OCI-LY7 (cell line): ENCODE data around the gene ZNF574. TPM values are rescaled to one million over a fixed set of nuclear protein-coding genes. Genes with fewer than 3 reads are reported as not detected.

Experiments
- BruUV-seq: library from RNA; stranded (reverse); fragments of 400-500 nt; replicated peaks from 2 replicates; lab custom pipeline; 2021; lab: Mats Ljungman, UMichigan
- CTCF ChIA-PET: fragments of 300-600 bp; sonication (Branson Sonifier 250); formaldehyde crosslinking; loops from one replicate; lab custom pipeline; 2022; ENCODE audit warnings: antibody characterized with exemption; ENCODE audit not compliant: unreplicated experiment; lab: Charles Lee
- POLR2A ChIA-PET: fragments of 300-600 bp; sonication (Branson Sonifier 250); formaldehyde crosslinking; loops from one replicate; lab custom pipeline; 2022; ENCODE audit warnings: antibody characterized with exemption; lab: Charles Lee
- DNase-seq: peaks from one replicate; pipeline ENCODE4 v3.0.0-alpha.2; 2015; ENCODE audit warnings: low spot score
- H2AFZ ChIP-seq: fragments of 200-600 bp; sonication (generic), shearing (Covaris generic); 2 replicates; pipeline ENCODE4 v1.6.1; 2014; ENCODE audit warnings: mild to moderate bottlenecking, antibody characterized with exemption, low read length, moderate library complexity
- H3K27ac ChIP-seq: fragments of 200-600 bp; sonication (generic); 2 replicates; pipeline ENCODE4 v1.5.1; 2014; ENCODE audit warnings: mixed run types, low read depth, mild to moderate bottlenecking, moderate library complexity, low read length, inconsistent platforms; ENCODE audit not compliant: poor library complexity, severe bottlenecking
- H3K36me3 ChIP-seq: fragments of 200-600 bp; sonication (generic); 2 replicates; pipeline ENCODE4 v1.6.1; 2014; ENCODE audit warnings: mild to moderate bottlenecking, antibody characterized with exemption, low read length, moderate library complexity, mixed read lengths; ENCODE audit not compliant: insufficient read depth
- H3K4me1 ChIP-seq: fragments of 200-600 bp; sonication (generic); 2 replicates; pipeline ENCODE4 v1.5.1; 2014; ENCODE audit warnings: mild to moderate bottlenecking, low read length; ENCODE audit not compliant: insufficient read depth, poor library complexity, severe bottlenecking
- H3K4me2 ChIP-seq: fragments of 200-600 bp; sonication (generic); 2 replicates; pipeline ENCODE4 v1.6.1; 2014; ENCODE audit warnings: mild to moderate bottlenecking, low read length
- H3K4me3 ChIP-seq: fragments of 200-600 bp; sonication (generic); 2 replicates; pipeline ENCODE4 v1.5.1; 2014; ENCODE audit warnings: mild to moderate bottlenecking, low read depth, low read length; ENCODE audit not compliant: poor library complexity, severe bottlenecking
- H3K79me2 ChIP-seq: fragments of 200-600 bp; sonication (generic); 2 replicates; pipeline ENCODE4 v1.6.1; 2016; ENCODE audit warnings: low read depth, mild to moderate bottlenecking, low read length, moderate library complexity, mixed read lengths; ENCODE audit not compliant: insufficient read depth
- H3K9me2 ChIP-seq: fragments of 200-600 bp; sonication (generic); 2 replicates; pipeline ENCODE4 v1.6.1; 2016; ENCODE audit warnings: mild to moderate bottlenecking, low read length, mixed read lengths; ENCODE audit not compliant: insufficient read depth
- H3K9me3 ChIP-seq: fragments of 200-600 bp; sonication (generic); 2 replicates; pipeline ENCODE4 v1.6.1; 2014; ENCODE audit warnings: mild to moderate bottlenecking, mixed run types, low read length, mixed read lengths
- H4K20me1 ChIP-seq: fragments of 200-600 bp; sonication (generic); 2 replicates; pipeline ENCODE4 v1.6.1; 2014; ENCODE audit warnings: mild to moderate bottlenecking, antibody characterized with exemption, low read length, moderate library complexity, mixed read lengths; ENCODE audit not compliant: insufficient read depth
- CTCF ChIP-seq: fragments of 200-600 bp; sonication (generic); conservative IDR thresholded peaks from 2 replicates; pipeline ENCODE4 v1.5.1; 2014; ENCODE audit warnings: mild to moderate bottlenecking, antibody characterized with exemption, low read length, moderate library complexity, mixed read lengths
- EZH2phosphoT487 ChIP-seq: fragments of 200-600 bp; sonication (generic); IDR thresholded peaks from 2 replicates; pipeline ENCODE4 v1.6.1; 2018; ENCODE audit warnings: low read depth, borderline replicate concordance, mild to moderate bottlenecking, mixed run types, antibody characterized with exemption, low read length, moderate library complexity, mixed read lengths
- intact Hi-C: fragments of 100-400 bp; cut with micrococcal nuclease; formaldehyde crosslinking; loops from one replicate; pipeline ENCODE4 v1.10.0; 2022; ENCODE audit not compliant: unreplicated experiment
- total RNA-seq, 2 experiments: library from RNA; depleted of rRNA in 1 of 2; stranded (reverse); fragments of >200 nt in 1 of 2; shearing (Covaris generic) in 1 of 2; gene quantifications; 2 replicates each; pipeline ENCODE4 v1.2.3, GENCODE V29; 2014 to 2022

ZNF574 gene
- total RNA-seq, 2 experiments from 2014 or later = 14.5 to 29.3 TPM

GRCh38 chr19:42126574-42126973 is 50.6 kb downstream of the ZNF574 start:
- peaks cover 88% of the 10 kb centered on the region for H3K79me2 ChIP-seq
- H3K27ac ChIP-seq = peak overlapping the region; percentile 56
- BruUV-seq = no TSS peak

GRCh38 chr19:42129399-42130253 is 53.7 kb downstream of the ZNF574 start:
- Histone ChIP-seq H3K27ac (peak overlapping the region; percentile 93), H3K4me1 (peaks cover 75% of the 10 kb centered on the region), H3K4me3 (peak overlapping the region; percentile 96), H4K20me1 (no peaks in the 10 kb centered on the region), H3K9me3 (0 out of 2 replicates have a peak, but pooled peaks cover 2% of the 10 kb centered on the region), H3K36me3 (peaks cover 40% of the 10 kb centered on the region), H3K79me2 (peaks cover 80% of the 10 kb centered on the region), H3K9me2 (no peaks in the 10 kb centered on the region), H2AFZ (no peak overlapping the region), H3K4me2 (peak overlapping the region; percentile 93)
- TF ChIP-seq EZH2phosphoT487 (no peak), CTCF (no peak)
- BruUV-seq = no TSS peak
- intact Hi-C loops = loop anchor here (1.0 to 5.0 kb wide), 5 partner anchors 15 to 168 kb away; no protein-coding TSS in a partner anchor
- ChIA-PET POLR2A (interaction anchor here (1.2 to 2.3 kb wide), 3 partner anchors 15 to 20 kb away, joined by 3 to 17 read pairs (median 9); no protein-coding TSS in a partner anchor), CTCF (no interaction called here)
- DNase-seq = peak; percentile 97

More at GRCh38 chr19:42126574-42126973, 50.6 kb downstream of the ZNF574 start:
- peak overlapping the region; percentile 39; the same call in 1 of the 2 replicates for H3K4me2 ChIP-seq
- H3K9me3 ChIP-seq = 0 out of 2 replicates have a peak, but pooled peaks cover 5% of the 10 kb centered on the region
- DNase-seq = no peak
- H3K4me1 ChIP-seq = peaks cover 86% of the 10 kb centered on the region
- intact Hi-C loops = no loop called here
- ChIA-PET CTCF (no interaction called here), POLR2A (interaction anchor here (2.1 kb wide), 1 partner anchor 13 kb away, joined by 5 read pairs; no protein-coding TSS in a partner anchor)
- H3K9me2 ChIP-seq = no peaks in the 10 kb centered on the region
- H3K36me3 ChIP-seq = peaks cover 60% of the 10 kb centered on the region
- no peaks in the 10 kb centered on the region for H4K20me1 ChIP-seq
- no peak overlapping the region for H3K4me3 ChIP-seq
- no peak overlapping the region for H2AFZ ChIP-seq
- TF ChIP-seq CTCF (no peak), EZH2phosphoT487 (no peak)
